GM12873 (cell line): ENCODE data around the gene CRISPLD2.

ENCODE experiments used
- CTCF ChIP-seq: IDR thresholded peaks from 2 replicates; pipeline ENCODE4 v1.5.1; 2012; ENCODE audit warnings: low read depth, mild to moderate bottlenecking, moderate library complexity, low read length, control low read depth; ENCODE audit not compliant: insufficient read depth; ENCODE audit errors: missing control alignments

CRISPLD2 gene

DNA sequence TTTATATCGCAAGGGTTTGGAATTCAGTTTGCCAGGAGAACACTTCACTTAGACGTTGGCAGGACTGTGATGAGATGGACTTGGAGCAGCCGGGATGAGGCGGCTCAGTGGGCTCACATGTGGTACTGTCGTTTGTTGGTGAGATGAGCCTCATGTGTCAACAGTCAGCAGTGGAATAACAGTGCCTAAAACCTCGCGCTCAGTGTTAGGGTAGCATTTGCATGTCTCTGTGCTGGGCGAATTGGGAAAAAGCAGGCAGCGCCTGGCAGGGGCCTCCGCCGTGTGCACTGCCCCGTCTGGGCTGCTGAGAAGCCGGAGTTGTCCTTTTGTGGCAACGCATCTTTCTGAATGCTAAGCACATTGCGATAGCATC is 49.7 kb downstream of the CRISPLD2 start:
- TF ChIP-seq CTCF = no peak

GRCh38 chr16:84874004-84874435 is 54.2 kb downstream of the CRISPLD2 start:
- no peak for TF ChIP-seq CTCF

DNA sequence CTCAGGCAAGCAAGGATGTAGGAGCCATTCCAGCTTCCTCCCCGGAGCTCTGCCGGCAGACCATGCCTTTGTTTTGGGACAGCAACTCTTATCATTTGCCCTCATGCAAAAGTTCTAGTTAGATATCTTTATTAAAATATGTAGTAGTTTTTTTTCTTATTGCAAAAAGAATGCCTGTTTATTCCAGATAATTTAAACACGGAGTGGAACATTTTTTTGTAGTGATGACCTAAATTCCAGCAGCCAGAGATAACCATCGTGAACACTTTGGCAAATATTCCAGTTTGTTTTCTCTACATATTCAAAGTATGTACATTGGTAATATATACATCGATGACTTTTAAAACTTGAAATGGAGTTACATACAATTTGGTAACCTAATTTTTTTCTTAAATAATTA is 54.8 kb downstream of the CRISPLD2 start:
- TF ChIP-seq CTCF = no peak

GRCh38 chr16:84874983-84875382 is 55.2 kb downstream of the CRISPLD2 start:
- no peak for TF ChIP-seq CTCF

GRCh38 chr16:84875846-84876245 is 56.1 kb downstream of the CRISPLD2 start:
- TF ChIP-seq CTCF = no peak

GRCh38 chr16:84876873-84877606 is 57.3 kb downstream of the CRISPLD2 start:
- TF ChIP-seq CTCF = no peak

- TF ChIP-seq CTCF = no peak
Observed at GRCh38 chr16:84878770-84879169, 59.0 kb downstream of the CRISPLD2 start.
